DND-41 (cell line): ENCODE measurements around the gene DDX18.
A peak's percentile ranks its signal among the peaks of the same experiment; 100 is the strongest.

Source experiments
- ATAC-seq: fragments of 200-7000 bp; cut with Tn5 transposase; 3 replicates; pipeline ENCODE4 v1.9.1; 2021; ENCODE audit warnings: low read depth; ENCODE audit not compliant: insufficient read depth
- DNase-seq: peaks from one replicate; pipeline ENCODE4 v3.0.0-alpha.2; 2020
- H2AFZ ChIP-seq: 2 replicates; pipeline ENCODE4 v1.6.0; 2012; ENCODE audit warnings: low read depth, low read length
- H3K27ac ChIP-seq: 2 replicates; pipeline ENCODE4 v1.5.1; 2012; ENCODE audit warnings: low read length, inconsistent platforms
- H3K27me3 ChIP-seq: fragments of 200-600 bp; sonication (generic); 2 replicates; pipeline ENCODE4 v1.6.0; 2012; ENCODE audit warnings: low read length, mild to moderate bottlenecking, inconsistent platforms; ENCODE audit not compliant: insufficient read depth, poor library complexity
- H3K36me3 ChIP-seq: 2 replicates; pipeline ENCODE4 v1.5.1; 2012; ENCODE audit warnings: low read length, inconsistent platforms; ENCODE audit not compliant: insufficient read depth
- H3K4me1 ChIP-seq: 2 replicates; pipeline ENCODE4 v1.5.1; 2012; ENCODE audit warnings: mild to moderate bottlenecking, low read length; ENCODE audit not compliant: insufficient read depth
- H3K4me2 ChIP-seq: 2 replicates; pipeline ENCODE4 v1.6.0; 2012; ENCODE audit warnings: mild to moderate bottlenecking, moderate library complexity, low read length, inconsistent platforms; ENCODE audit not compliant: insufficient read depth
- H3K4me3 ChIP-seq, 2 experiments: fragments of 200-600 bp in 1 of 2; shearing (Covaris generic) in 1 of 2; 2 replicates each; pipeline ENCODE4 v1.5.1; 2012 to 2016; ENCODE audit warnings: inconsistent platforms in 2 of 2, low read length in 2 of 2, mild to moderate bottlenecking in 2 of 2, low read depth in 1 of 2, moderate library complexity in 1 of 2
- H3K79me2 ChIP-seq: 2 replicates; pipeline ENCODE4 v1.6.0; 2012; ENCODE audit warnings: low read length, inconsistent platforms; ENCODE audit not compliant: insufficient read depth
- H3K9ac ChIP-seq: 2 replicates; pipeline ENCODE4 v1.6.0; 2012; ENCODE audit warnings: low read depth, mild to moderate bottlenecking, inconsistent platforms, low read length, moderate library complexity
- H3K9me3 ChIP-seq: 2 replicates; pipeline ENCODE4 v1.5.1; 2012; ENCODE audit warnings: low read length, moderate library complexity, mild to moderate bottlenecking, inconsistent platforms; ENCODE audit not compliant: insufficient read depth, severe bottlenecking
- H4K20me1 ChIP-seq: 2 replicates; pipeline ENCODE4 v1.6.0; 2012; ENCODE audit warnings: low read length; ENCODE audit not compliant: insufficient read depth
- CTCF ChIP-seq: IDR thresholded peaks from 2 replicates; pipeline ENCODE4 v1.5.1; 2012; ENCODE audit warnings: borderline replicate concordance, low read length, moderate library complexity, mild to moderate bottlenecking; ENCODE audit not compliant: poor library complexity, severe bottlenecking; ENCODE audit errors: extremely low read depth
- EZH2 ChIP-seq: IDR thresholded peaks from 3 replicates; pipeline ENCODE4 v1.6.1; 2012; ENCODE audit warnings: borderline replicate concordance, low read depth, mild to moderate bottlenecking, moderate library complexity, low read length, inconsistent platforms; ENCODE audit not compliant: severe bottlenecking

DDX18 gene

GRCh38 chr2:117834992-117835391, 20.5 kb downstream of the DDX18 start:
- no peak overlapping the region for H3K4me3 ChIP-seq
- H3K4me1 ChIP-seq: no peaks in the 10 kb centered on the region
- no peak overlapping the region for H3K4me2 ChIP-seq
- DNase-seq (no peak), ATAC-seq (no peak)
- H3K79me2 ChIP-seq: no peaks in the 10 kb centered on the region
- no peak for TF ChIP-seq CTCF
- no peak for TF ChIP-seq EZH2
- no peaks in the 10 kb centered on the region for H3K27me3 ChIP-seq
- no peak overlapping the region for H3K27ac ChIP-seq
- no peaks in the 10 kb centered on the region for H3K9me3 ChIP-seq
- H2AFZ ChIP-seq: no peak overlapping the region
- H3K36me3 ChIP-seq: peaks cover 48% of the 10 kb centered on the region
- H4K20me1 ChIP-seq: peaks cover 12% of the 10 kb centered on the region
- H3K9ac ChIP-seq: no peak overlapping the region

GRCh38 chr2:117835990-117836760, 21.7 kb downstream of the DDX18 start:
- peaks cover 37% of the 10 kb centered on the region for H3K36me3 ChIP-seq
- 0 out of 3 replicates have a peak, but pooled peaks have one; percentile 38 for ATAC-seq
- H2AFZ ChIP-seq: no peak overlapping the region
- TF ChIP-seq EZH2: no peak
- peak; percentile 30 for TF ChIP-seq CTCF
- no peak overlapping the region for H3K9ac ChIP-seq
- no peak overlapping the region for H3K4me3 ChIP-seq
- H3K4me2 ChIP-seq: no peak overlapping the region
- H3K27ac ChIP-seq: no peak overlapping the region
- H3K27me3 ChIP-seq: no peaks in the 10 kb centered on the region
- no peak for DNase-seq
- no peaks in the 10 kb centered on the region for H3K4me1 ChIP-seq
- H3K79me2 ChIP-seq: no peaks in the 10 kb centered on the region
- H3K9me3 ChIP-seq: no peaks in the 10 kb centered on the region
- H4K20me1 ChIP-seq: peaks cover 12% of the 10 kb centered on the region

GRCh38 chr2:117845304-117845703, 30.8 kb downstream of the DDX18 start:
- Histone ChIP-seq H3K79me2 (no peaks in the 10 kb centered on the region), H3K4me3 (no peak overlapping the region), H2AFZ (no peak overlapping the region), H3K9ac (no peak overlapping the region), H3K4me2 (no peak overlapping the region), H3K27ac (no peak overlapping the region), H3K4me1 (no peaks in the 10 kb centered on the region), H3K9me3 (no peaks in the 10 kb centered on the region), H3K36me3 (no peaks in the 10 kb centered on the region), H4K20me1 (no peaks in the 10 kb centered on the region), H3K27me3 (no peaks in the 10 kb centered on the region)
- TF ChIP-seq EZH2 (no peak), CTCF (no peak)
- DNase-seq: no peak
- no peak for ATAC-seq

- H3K9me3 ChIP-seq: no peaks in the 10 kb centered on the region
- no peak overlapping the region for H2AFZ ChIP-seq
- H3K4me2 ChIP-seq: no peak overlapping the region
- no peaks in the 10 kb centered on the region for H3K79me2 ChIP-seq
- no peak overlapping the region for H3K4me3 ChIP-seq
- no peaks in the 10 kb centered on the region for H4K20me1 ChIP-seq
- peaks cover 15% of the 10 kb centered on the region for H3K27me3 ChIP-seq
- TF ChIP-seq CTCF: no peak
- TF ChIP-seq EZH2: no peak
- no peak overlapping the region for H3K27ac ChIP-seq
- H3K4me1 ChIP-seq: no peaks in the 10 kb centered on the region
- H3K36me3 ChIP-seq: no peaks in the 10 kb centered on the region
- H3K9ac ChIP-seq: no peak overlapping the region
- DNase-seq (no peak), ATAC-seq (no peak)
Measured at GRCh38 chr2:117850015-117850414, 35.5 kb downstream of the DDX18 start.
